ENCODE measurements around the gene DPPA5.

Gene DPPA5

GRCh38 chr6:73367761-73368355 lies 13.8 kb upstream of the DPPA5 start:
- no peak for TF ChIP-seq PKNOX1 (IDR thresholded peaks at IDR 0.05)
- no peak for TF ChIP-seq ELF4 (IDR thresholded peaks at IDR 0.05)
- no peak for TF ChIP-seq BHLHE40 (IDR thresholded peaks at IDR 0.05; ENCODE audit: borderline replicate concordance)
- ChIA-PET CTCF (no interaction called here), POLR2A (no interaction called here)

GRCh38 chr6:73364549-73364948 lies 10.5 kb upstream of the DPPA5 start:
- TF ChIP-seq SP1 (IDR thresholded peaks at IDR 0.05), result no peak
- TF ChIP-seq ELF4 (IDR thresholded peaks at IDR 0.05), result no peak
- no peak for TF ChIP-seq L3MBTL2 (conservative IDR thresholded peaks at IDR 0.05)
- TF ChIP-seq FOXM1 (IDR thresholded peaks at IDR 0.05; ENCODE audit: borderline replicate concordance), result no peak
- no peak for TF ChIP-seq ARNT (IDR thresholded peaks at IDR 0.05)
- TF ChIP-seq SUZ12 (IDR thresholded peaks at IDR 0.05), result no peak
- no peak for TF ChIP-seq TARDBP (IDR thresholded peaks at IDR 0.05)
- no peak for TF ChIP-seq HDGF (IDR thresholded peaks at IDR 0.05; ENCODE audit: borderline replicate concordance)
- TF ChIP-seq FOXA1 (IDR thresholded peaks at IDR 0.05), result no peak
- TF ChIP-seq LEF1 (IDR thresholded peaks at IDR 0.05; ENCODE audit: borderline replicate concordance), result no peak
- no peak for TF ChIP-seq NFRKB (IDR thresholded peaks at IDR 0.05)
- no peak for TF ChIP-seq BHLHE40 (IDR thresholded peaks at IDR 0.05; ENCODE audit: borderline replicate concordance)
- no peak for TF ChIP-seq PKNOX1 (IDR thresholded peaks at IDR 0.05)
- no peak for TF ChIP-seq ZNF384 (IDR thresholded peaks at IDR 0.05)
- TF ChIP-seq CTBP1 (IDR thresholded peaks at IDR 0.05; ENCODE audit: borderline replicate concordance), result no peak
- POLR2A ChIA-PET, result no interaction called here
- no peak for DNase-seq (ENCODE audit: extremely low spot score)
- CTCF ChIA-PET, result no interaction called here

More at GRCh38 chr6:73367761-73368355, 13.8 kb upstream of the DPPA5 start:
- DNase-seq (ENCODE audit: extremely low spot score), result no peak

GRCh38 chr6:73364121-73364520 lies 10.0 kb upstream of the DPPA5 start:
- ChIA-PET POLR2A (no interaction called here), CTCF (no interaction called here)
- TF ChIP-seq SUZ12 (IDR thresholded peaks at IDR 0.05) (no peak), PKNOX1 (IDR thresholded peaks at IDR 0.05) (no peak)
- DNase-seq (ENCODE audit: extremely low spot score), result no peak

- CTCF ChIA-PET, result no interaction called here
Measured at GRCh38 chr6:73363537-73363875, 9.4 kb upstream of the DPPA5 start.

GRCh38 chr6:73362869-73363536 lies 8.9 kb upstream of the DPPA5 start:
- POLR2A ChIA-PET, result no interaction called here
- DNase-seq (ENCODE audit: extremely low spot score), result no peak
- CTCF ChIA-PET, result no interaction called here
- TF ChIP-seq FOXM1 (IDR thresholded peaks at IDR 0.05; ENCODE audit: borderline replicate concordance) (no peak), NFRKB (IDR thresholded peaks at IDR 0.05) (no peak), LEF1 (IDR thresholded peaks at IDR 0.05; ENCODE audit: borderline replicate concordance) (no peak), L3MBTL2 (conservative IDR thresholded peaks at IDR 0.05) (no peak), FOXK2 (IDR thresholded peaks at IDR 0.05) (no peak), PKNOX1 (IDR thresholded peaks at IDR 0.05) (no peak), ZNF384 (IDR thresholded peaks at IDR 0.05) (no peak), SUZ12 (IDR thresholded peaks at IDR 0.05) (no peak), FOXA1 (IDR thresholded peaks at IDR 0.05) (no peak), TARDBP (IDR thresholded peaks at IDR 0.05) (no peak), ARNT (IDR thresholded peaks at IDR 0.05) (no peak), SP1 (IDR thresholded peaks at IDR 0.05) (no peak), BHLHE40 (IDR thresholded peaks at IDR 0.05; ENCODE audit: borderline replicate concordance) (no peak), ELF4 (IDR thresholded peaks at IDR 0.05) (no peak)

More at GRCh38 chr6:73363537-73363875, 9.4 kb upstream of the DPPA5 start:
- TF ChIP-seq ELF4 (IDR thresholded peaks at IDR 0.05), result no peak
- no peak for TF ChIP-seq ARNT (IDR thresholded peaks at IDR 0.05)
- no peak for TF ChIP-seq SP1 (IDR thresholded peaks at IDR 0.05)
- no peak for TF ChIP-seq LEF1 (IDR thresholded peaks at IDR 0.05; ENCODE audit: borderline replicate concordance)
- no peak for TF ChIP-seq FOXM1 (IDR thresholded peaks at IDR 0.05; ENCODE audit: borderline replicate concordance)
- TF ChIP-seq FOXK2 (IDR thresholded peaks at IDR 0.05), result no peak
- no peak for TF ChIP-seq CTBP1 (IDR thresholded peaks at IDR 0.05; ENCODE audit: borderline replicate concordance)
- no peak for TF ChIP-seq NFRKB (IDR thresholded peaks at IDR 0.05)
- no peak for TF ChIP-seq PKNOX1 (IDR thresholded peaks at IDR 0.05)
- no peak for TF ChIP-seq SUZ12 (IDR thresholded peaks at IDR 0.05)
- TF ChIP-seq HDGF (IDR thresholded peaks at IDR 0.05; ENCODE audit: borderline replicate concordance), result no peak
- TF ChIP-seq FOXA1 (IDR thresholded peaks at IDR 0.05), result no peak
- TF ChIP-seq L3MBTL2 (conservative IDR thresholded peaks at IDR 0.05), result no peak
- TF ChIP-seq ZNF384 (IDR thresholded peaks at IDR 0.05), result no peak
- no peak for TF ChIP-seq BHLHE40 (IDR thresholded peaks at IDR 0.05; ENCODE audit: borderline replicate concordance)
- no peak for DNase-seq (ENCODE audit: extremely low spot score)
- POLR2A ChIA-PET, result no interaction called here

Measured in HEK293T (cell line).